IPS DF 6.9 (cell line): ENCODE data around the gene ARVCF.

ENCODE experiments used
- DNase-seq: peaks from one replicate; pipeline ENCODE4 v3.0.0-alpha.2; 2013; ENCODE audit warnings: low read depth, low spot score
- H3K27ac ChIP-seq: one replicate; pipeline ENCODE4 v1.5.1; 2013; ENCODE audit warnings: low read length, control low read depth
- H3K27me3 ChIP-seq: 2 replicates; pipeline ENCODE4 v1.6.1; 2013; ENCODE audit warnings: mild to moderate bottlenecking, low read length; ENCODE audit not compliant: control insufficient read depth, insufficient read depth
- H3K36me3 ChIP-seq: 2 replicates; pipeline ENCODE4 v1.6.1; 2013; ENCODE audit warnings: low read length; ENCODE audit not compliant: control insufficient read depth, insufficient read depth
- H3K4me1 ChIP-seq: 2 replicates; pipeline ENCODE4 v1.6.1; 2013; ENCODE audit warnings: low read length; ENCODE audit not compliant: control insufficient read depth, insufficient read depth
- H3K4me3 ChIP-seq: 2 replicates; pipeline ENCODE4 v1.5.1; 2013; ENCODE audit warnings: mild to moderate bottlenecking, low read length
- H3K9me3 ChIP-seq: 2 replicates; pipeline ENCODE4 v1.6.1; 2013; ENCODE audit warnings: low read length, inconsistent platforms; ENCODE audit not compliant: control insufficient read depth, insufficient read depth
- WGBS: extraction: QIAGEN DNeasy Blood & Tissue Kit; methylation state at CpG from one replicate; pipeline ENCODE4 v1.1.7; 2013; ENCODE audit warnings: mixed read lengths, missing lambda C conversion rate; ENCODE audit not compliant: insufficient read length, insufficient coverage; 5-methylcytosine and 5-hydroxymethylcytosine counted together

Gene ARVCF

GRCh38 chr22:19990609-19991394, 25.8 kb downstream of the ARVCF start:
- no CpG with 5 or more reads among the region's 20 CpGs for WGBS
- H3K27me3 ChIP-seq: no peaks in the 10 kb centered on the region
- peaks cover 3% of the 10 kb centered on the region; the same call in 1 of the 2 replicates for H3K4me1 ChIP-seq
- no peak overlapping the region for H3K27ac ChIP-seq
- no peak for DNase-seq
- H3K36me3 ChIP-seq: no peaks in the 10 kb centered on the region
- no peaks in the 10 kb centered on the region for H3K9me3 ChIP-seq
- no peak overlapping the region for H3K4me3 ChIP-seq

GRCh38 chr22:19990188-19990587, 26.4 kb downstream of the ARVCF start:
- Histone ChIP-seq H3K27ac (no peak overlapping the region), H3K9me3 (no peaks in the 10 kb centered on the region), H3K27me3 (no peaks in the 10 kb centered on the region), H3K36me3 (no peaks in the 10 kb centered on the region), H3K4me3 (no peak overlapping the region), H3K4me1 (peaks cover 3% of the 10 kb centered on the region; the same call in 1 of the 2 replicates)
- WGBS: no CpG with 5 or more reads among the region's 2 CpGs
- DNase-seq: no peak

- no CpG with 5 or more reads among the region's 3 CpGs for WGBS
Observed at GRCh38 chr22:19989725-19990067, 26.9 kb downstream of the ARVCF start.

GRCh38 chr22:19988965-19989724, 27.5 kb downstream of the ARVCF start:
- H3K4me3 ChIP-seq: no peak overlapping the region
- H3K9me3 ChIP-seq: no peaks in the 10 kb centered on the region
- no peaks in the 10 kb centered on the region for H3K27me3 ChIP-seq
- DNase-seq: no peak
- no CpG with 5 or more reads among the region's 18 CpGs for WGBS
- no peak overlapping the region for H3K27ac ChIP-seq
- no peaks in the 10 kb centered on the region for H3K36me3 ChIP-seq
- peaks cover 3% of the 10 kb centered on the region; the same call in 1 of the 2 replicates for H3K4me1 ChIP-seq

More at GRCh38 chr22:19989725-19990067, 26.9 kb downstream of the ARVCF start:
- no peaks in the 10 kb centered on the region for H3K9me3 ChIP-seq
- no peak for DNase-seq
- peaks cover 3% of the 10 kb centered on the region; the same call in 1 of the 2 replicates for H3K4me1 ChIP-seq
- H3K4me3 ChIP-seq: no peak overlapping the region
- no peaks in the 10 kb centered on the region for H3K36me3 ChIP-seq
- no peaks in the 10 kb centered on the region for H3K27me3 ChIP-seq
- no peak overlapping the region for H3K27ac ChIP-seq

- Histone ChIP-seq H3K4me3 (no peak overlapping the region), H3K36me3 (no peaks in the 10 kb centered on the region), H3K9me3 (no peaks in the 10 kb centered on the region), H3K27me3 (no peaks in the 10 kb centered on the region), H3K4me1 (peaks cover 3% of the 10 kb centered on the region; the same call in 1 of the 2 replicates), H3K27ac (no peak overlapping the region)
- WGBS: no CpG with 5 or more reads among the region's 9 CpGs
- no peak for DNase-seq
Observed at GRCh38 chr22:19988331-19988808, 28.3 kb downstream of the ARVCF start.

GRCh38 chr22:19987394-19988306, 29.0 kb downstream of the ARVCF start:
- no peaks in the 10 kb centered on the region for H3K9me3 ChIP-seq
- H3K27me3 ChIP-seq: no peaks in the 10 kb centered on the region
- no peak for DNase-seq
- H3K4me1 ChIP-seq: peaks cover 3% of the 10 kb centered on the region; the same call in 1 of the 2 replicates
- no peak overlapping the region for H3K4me3 ChIP-seq
- H3K27ac ChIP-seq: no peak overlapping the region
- no CpG with 5 or more reads among the region's 24 CpGs for WGBS
- no peaks in the 10 kb centered on the region for H3K36me3 ChIP-seq

- no peaks in the 10 kb centered on the region for H3K9me3 ChIP-seq
- peak overlapping the region; percentile 78; the same call in 1 of the 2 replicates for H3K4me3 ChIP-seq
- peaks cover 4% of the 10 kb centered on the region; the same call in 1 of the 2 replicates for H3K36me3 ChIP-seq
- WGBS: no CpG with 5 or more reads among the region's 76 CpGs
- H3K27me3 ChIP-seq: no peaks in the 10 kb centered on the region
- DNase-seq: no peak
- peaks cover 3% of the 10 kb centered on the region; the same call in 1 of the 2 replicates for H3K4me1 ChIP-seq
- no peak overlapping the region for H3K27ac ChIP-seq
Observed at GRCh38 chr22:19986410-19987341, 29.9 kb downstream of the ARVCF start.

- no peak for DNase-seq
- peak overlapping the region; percentile 78; the same call in 1 of the 2 replicates for H3K4me3 ChIP-seq
- H3K36me3 ChIP-seq: peaks cover 11% of the 10 kb centered on the region; the same call in 1 of the 2 replicates
- no peaks in the 10 kb centered on the region for H3K9me3 ChIP-seq
- no peak overlapping the region for H3K27ac ChIP-seq
- H3K27me3 ChIP-seq: no peaks in the 10 kb centered on the region
- peaks cover 3% of the 10 kb centered on the region; the same call in 1 of the 2 replicates for H3K4me1 ChIP-seq
- WGBS: no CpG with 5 or more reads among the region's 2 CpGs
Observed at GRCh38 chr22:19986011-19986409, 30.6 kb downstream of the ARVCF start.
